PC-9 (cell line): Measurements from ENCODE around the gene GNLY. TPM values are rescaled to one million over a fixed set of nuclear protein-coding genes. Genes with fewer than 3 reads are reported as not detected.

Experiments
- BruUV-seq: library from RNA; stranded (reverse); fragments of 400-500 nt; replicated peaks from 2 replicates; lab custom pipeline; 2021; lab: Mats Ljungman, UMichigan
- CTCF ChIA-PET: fragments of 300-600 bp; sonication (Branson Sonifier 250); formaldehyde crosslinking; loops from one replicate; lab custom pipeline; 2022; ENCODE audit warnings: antibody characterized with exemption; lab: Charles Lee
- POLR2A ChIA-PET: fragments of 300-600 bp; sonication (Branson Sonifier 250); formaldehyde crosslinking; loops from one replicate; lab custom pipeline; 2022; ENCODE audit warnings: antibody characterized with exemption; ENCODE audit not compliant: unreplicated experiment; lab: Charles Lee
- DNase-seq, 2 experiments: peaks; one replicate each; pipeline versions ENCODE4 v3.0.0 to v3.0.0-alpha.2; 2015 to 2022; ENCODE audit warnings: mixed read lengths in 1 of 2
- H2AFZ ChIP-seq: fragments of 200-600 bp; sonication (generic); 2 replicates; pipeline ENCODE4 v1.8.1; 2017; ENCODE audit warnings: antibody characterized with exemption
- H3F3A ChIP-seq: fragments of 200-600 bp; sonication (generic); 2 replicates; pipeline ENCODE4 v1.8.1; 2017; ENCODE audit warnings: antibody characterized with exemption, mild to moderate bottlenecking, low read depth; ENCODE audit not compliant: insufficient read depth
- H3K27ac ChIP-seq: fragments of 200-600 bp; sonication (generic); 2 replicates; pipeline ENCODE4 v1.6.1; 2016; ENCODE audit warnings: mixed run types
- H3K27me3 ChIP-seq: fragments of 200-600 bp; sonication (generic); 2 replicates; pipeline ENCODE4 v1.6.1; 2016; ENCODE audit warnings: low read depth, mixed run types; ENCODE audit not compliant: insufficient read depth
- H3K36me3 ChIP-seq: fragments of 200-600 bp; sonication (generic); 2 replicates; pipeline ENCODE4 v1.6.1; 2016; ENCODE audit warnings: low read depth, mixed run types
- H3K4me1 ChIP-seq: fragments of 200-600 bp; sonication (generic); replicated peaks from 2 replicates; pipeline ENCODE4 v1.6.1; 2016; ENCODE audit warnings: mixed run types; ENCODE audit not compliant: insufficient read depth
- H3K4me2 ChIP-seq: fragments of 200-600 bp; sonication (generic); 2 replicates; pipeline ENCODE4 v1.6.1; 2017; ENCODE audit warnings: mixed run types
- H3K4me3 ChIP-seq: fragments of 200-600 bp; sonication (generic); 2 replicates; pipeline ENCODE4 v1.6.1; 2016; ENCODE audit warnings: mixed run types
- H3K79me2 ChIP-seq: fragments of 200-600 bp; sonication (generic); 2 replicates; pipeline ENCODE4 v1.6.1; 2017; ENCODE audit warnings: low read depth, mixed run types
- H3K9me2 ChIP-seq: fragments of 200-600 bp; sonication (generic); 2 replicates; pipeline ENCODE4 v1.8.1; 2017; ENCODE audit warnings: mild to moderate bottlenecking; ENCODE audit not compliant: insufficient read depth
- H3K9me3 ChIP-seq: fragments of 200-600 bp; sonication (generic); 2 replicates; pipeline ENCODE4 v1.8.1; 2016; ENCODE audit warnings: low read depth; ENCODE audit not compliant: insufficient read depth
- H4K20me1 ChIP-seq: fragments of 200-600 bp; sonication (generic); 2 replicates; pipeline ENCODE4 v1.8.1; 2017; ENCODE audit not compliant: insufficient read depth
- CTCF ChIP-seq: fragments of 200-600 bp; sonication (generic); conservative IDR thresholded peaks from 2 replicates; pipeline ENCODE4 v1.6.1; 2017; ENCODE audit warnings: mixed run types, antibody characterized with exemption, mild to moderate bottlenecking, moderate library complexity
- EZH2 ChIP-seq: fragments of 200-600 bp; sonication (generic); IDR thresholded peaks from 2 replicates; pipeline ENCODE4 v1.8.0; 2017; ENCODE audit warnings: antibody characterized with exemption, low read depth
- intact Hi-C: fragments of 100-400 bp; cut with micrococcal nuclease; formaldehyde crosslinking; loops from one replicate; pipeline ENCODE4 v1.10.0; 2022; ENCODE audit not compliant: unreplicated experiment
- total RNA-seq: library from RNA; stranded (reverse); gene quantifications from 2 replicates; pipeline ENCODE4 v1.2.3, GENCODE V29; 2021

The GNLY gene
- total RNA-seq, 1 experiment from 2014 or later: not detected

- peaks cover 38% of the 10 kb centered on the region for H3K4me1 ChIP-seq
- H3F3A ChIP-seq: peaks cover 34% of the 10 kb centered on the region
- intact Hi-C loops: loop anchor here (1.0 to 5.0 kb wide), 3 partner anchors 28 to 135 kb away; no protein-coding TSS in a partner anchor
- H3K27ac ChIP-seq: peak overlapping the region; percentile 99; the same call in 1 of the 2 replicates
- H2AFZ ChIP-seq: peak overlapping the region; percentile 67
- CTCF ChIA-PET: interaction anchor here (0.6 to 2.2 kb wide), 5 partner anchors 29 to 150 kb away, joined by 4 to 28 read pairs (median 12); no protein-coding TSS in a partner anchor
- H3K9me2 ChIP-seq: no peaks in the 10 kb centered on the region
- no peak for TF ChIP-seq EZH2
- peak; percentile 97 for TF ChIP-seq CTCF
- peak; percentile 60 to 89 for DNase-seq
- no peaks in the 10 kb centered on the region for H3K79me2 ChIP-seq
- H3K9me3 ChIP-seq: no peaks in the 10 kb centered on the region
- no peaks in the 10 kb centered on the region for H3K36me3 ChIP-seq
- POLR2A ChIA-PET: no interaction called here
- no peaks in the 10 kb centered on the region for H4K20me1 ChIP-seq
- H3K4me3 ChIP-seq: peak overlapping the region; percentile 41; the same call in 1 of the 2 replicates
- peak overlapping the region; percentile 84 for H3K4me2 ChIP-seq
- BruUV-seq: no TSS peak
- H3K27me3 ChIP-seq: no peaks in the 10 kb centered on the region
Observed at GRCh38 chr2:85678794-85679672, 15.1 kb upstream of the GNLY start.

- no TSS peak for BruUV-seq
- Histone ChIP-seq H3K27ac (peak overlapping the region; percentile 99), H3K79me2 (no peaks in the 10 kb centered on the region), H3K36me3 (no peaks in the 10 kb centered on the region), H2AFZ (no peak overlapping the region), H3K9me3 (no peaks in the 10 kb centered on the region), H3K4me1 (peaks cover 38% of the 10 kb centered on the region), H3F3A (peaks cover 34% of the 10 kb centered on the region), H3K4me3 (peak overlapping the region; percentile 41; the same call in 1 of the 2 replicates), H3K4me2 (peak overlapping the region; percentile 79), H3K9me2 (no peaks in the 10 kb centered on the region), H4K20me1 (no peaks in the 10 kb centered on the region), H3K27me3 (no peaks in the 10 kb centered on the region)
- DNase-seq: peak in 1 of 2 experiments; percentile 81
- TF ChIP-seq CTCF (no peak), EZH2 (no peak)
- CTCF ChIA-PET: interaction anchor here (1.1 to 2.2 kb wide), 3 partner anchors 27 to 43 kb away, joined by 4 to 28 read pairs (median 6); no protein-coding TSS in a partner anchor
- POLR2A ChIA-PET: no interaction called here
- intact Hi-C loops: loop anchor here (1.0 kb wide), 1 partner anchor 20 kb away; no protein-coding TSS in a partner anchor
Observed at GRCh38 chr2:85680707-85681371, 13.3 kb upstream of the GNLY start.

- no TSS peak for BruUV-seq
- Histone ChIP-seq H4K20me1 (no peaks in the 10 kb centered on the region), H3K4me1 (peaks cover 38% of the 10 kb centered on the region), H3K9me3 (no peaks in the 10 kb centered on the region), H3K4me3 (peak overlapping the region; percentile 41; the same call in 1 of the 2 replicates), H3K79me2 (no peaks in the 10 kb centered on the region), H3K36me3 (no peaks in the 10 kb centered on the region), H3K27me3 (no peaks in the 10 kb centered on the region), H2AFZ (no peak overlapping the region), H3F3A (peaks cover 33% of the 10 kb centered on the region), H3K4me2 (peak overlapping the region; percentile 79), H3K9me2 (no peaks in the 10 kb centered on the region), H3K27ac (peak overlapping the region; percentile 99)
- intact Hi-C loops: loop anchor here (1.0 kb wide), 1 partner anchor 20 kb away; no protein-coding TSS in a partner anchor
- ChIA-PET POLR2A (no interaction called here), CTCF (interaction anchor here (1.1 to 1.4 kb wide), 2 partner anchors 27 to 44 kb away, joined by 4 to 6 read pairs; no protein-coding TSS in a partner anchor)
- TF ChIP-seq CTCF: no peak
- no peak for TF ChIP-seq EZH2
- DNase-seq: peak; percentile 66 to 86
Observed at GRCh38 chr2:85681372-85681763, 12.8 kb upstream of the GNLY start.
